COLO668 (cell line): Measurements from ENCODE around the gene ZNF723.
"Not testable (repeated sequence)": the region's sequence is repeated elsewhere in the genome, so short reads cannot be mapped to it uniquely, and the experiment has no call there.

Experiments
- DNase-seq: peaks from one replicate; lab custom pipeline; 2025; ENCODE audit not compliant: unreplicated experiment; lab: John Stamatoyannopoulos, UW

ZNF723 gene

GRCh38 chr19:22832031-22832762 lies at the start of gene ZNF723:
Gene ZNF723, plus strand, starts transcription at chr19:22832291. Its CDS starts 89 bp downstream, at chr19:22832380.
- DNase-seq, result no peak

DNA sequence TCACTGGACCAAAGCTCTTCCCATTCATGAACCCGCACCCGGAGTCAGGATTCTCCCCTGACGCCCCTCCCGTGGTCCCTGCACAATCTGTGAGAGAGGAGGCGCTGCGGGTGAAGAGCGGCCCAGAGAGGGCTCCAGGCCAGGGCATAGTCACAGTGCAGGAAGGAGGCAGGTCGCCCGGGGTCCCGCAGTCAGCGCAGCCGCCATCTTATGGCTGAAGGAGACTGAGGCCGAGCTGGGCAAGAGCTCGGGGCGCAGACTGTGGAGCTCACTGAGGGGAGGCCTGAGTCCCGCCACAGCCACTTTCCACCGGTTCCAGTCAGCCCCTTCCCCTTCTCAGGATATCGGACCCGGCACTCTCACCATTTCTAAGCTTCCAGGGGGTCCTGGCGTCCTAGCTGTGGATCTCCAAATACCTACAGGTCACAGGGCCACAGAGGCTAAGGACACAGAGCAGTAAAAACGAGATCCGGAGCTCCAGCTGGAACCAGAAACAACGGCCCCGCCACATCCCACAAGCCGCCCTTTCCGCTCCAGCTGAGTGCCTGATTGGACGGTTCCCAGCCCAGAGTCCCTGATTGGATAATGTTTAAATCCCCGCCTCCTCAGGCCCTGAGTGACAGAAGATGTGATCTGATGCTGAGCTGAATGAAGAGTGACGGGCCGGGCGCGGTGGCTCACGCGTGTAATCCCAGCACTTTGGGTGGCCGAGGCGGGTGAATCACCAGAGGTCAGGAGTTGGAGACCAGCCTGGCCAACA lies 48.3 kb upstream of the ZNF723 start, which contains the start of gene ZNF99:
Gene ZNF99, minus strand, starts transcription at position 501 of the 760 bp plus-strand sequence. Its CDS starts 135 bp downstream, at position 366.
- no peak for DNase-seq

DNA sequence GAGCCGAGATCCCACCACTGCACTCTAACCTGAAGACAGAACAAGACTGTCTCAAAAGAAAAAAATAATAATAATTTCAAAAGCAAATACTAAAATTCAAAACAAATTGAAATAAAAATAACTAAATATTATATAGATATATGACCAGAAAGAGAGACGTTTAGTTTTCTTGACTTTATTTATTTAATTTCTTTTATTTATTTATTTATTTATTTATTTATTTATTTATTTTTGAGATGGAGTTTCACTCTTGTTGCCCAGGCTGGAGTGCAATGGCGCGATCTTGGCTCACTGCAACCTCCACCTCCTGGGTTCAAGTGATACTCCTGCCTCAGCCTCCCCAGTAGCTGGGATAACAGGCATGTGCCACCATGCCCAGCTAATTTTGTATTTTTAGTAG lies 39.2 kb upstream of the ZNF723 start:
- not testable (repeated sequence) for DNase-seq

GRCh38 chr19:22797040-22797439 lies 35.1 kb upstream of the ZNF723 start:
- no peak for DNase-seq

GRCh38 chr19:22806418-22806817 lies 25.7 kb upstream of the ZNF723 start:
- DNase-seq, result no peak

DNA sequence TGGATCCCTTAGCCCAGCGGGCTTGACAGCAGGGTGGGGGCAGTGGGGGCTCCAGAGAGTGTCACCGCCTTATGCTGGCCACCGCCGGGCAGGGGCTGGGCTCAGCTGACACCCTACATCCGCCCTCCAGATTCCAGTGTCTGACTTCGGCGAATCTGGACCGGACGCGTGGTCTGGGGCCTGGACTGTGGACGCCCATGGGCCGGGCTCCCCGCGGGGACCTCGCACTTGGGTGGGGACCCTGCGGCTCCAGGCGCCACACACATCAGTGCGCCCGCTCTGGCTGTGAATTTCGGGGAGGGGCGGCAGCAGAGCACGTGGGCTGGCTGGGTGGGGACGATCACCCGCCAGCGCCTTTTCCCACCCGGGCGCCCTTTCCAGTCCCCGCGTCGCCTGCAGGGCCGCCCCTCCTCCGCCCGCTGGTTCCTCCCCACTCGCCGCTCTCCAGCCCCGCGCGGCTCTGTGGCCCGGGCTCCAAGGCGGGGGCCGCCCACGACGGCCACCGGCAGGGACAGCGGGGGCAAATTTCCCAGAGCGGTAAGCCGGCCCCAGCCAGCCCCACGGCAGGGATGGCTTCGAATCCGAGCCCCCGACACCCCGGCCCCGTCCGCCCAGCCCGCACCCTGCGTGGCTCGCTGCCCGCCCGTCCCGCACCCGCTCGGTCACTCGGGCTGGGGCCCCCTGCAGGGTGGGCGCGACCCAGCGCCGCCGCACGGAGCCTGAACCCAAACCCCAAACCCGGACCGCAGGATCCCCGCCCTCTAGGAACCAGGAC lies 24.8 kb upstream of the ZNF723 start:
- no peak for DNase-seq

DNA sequence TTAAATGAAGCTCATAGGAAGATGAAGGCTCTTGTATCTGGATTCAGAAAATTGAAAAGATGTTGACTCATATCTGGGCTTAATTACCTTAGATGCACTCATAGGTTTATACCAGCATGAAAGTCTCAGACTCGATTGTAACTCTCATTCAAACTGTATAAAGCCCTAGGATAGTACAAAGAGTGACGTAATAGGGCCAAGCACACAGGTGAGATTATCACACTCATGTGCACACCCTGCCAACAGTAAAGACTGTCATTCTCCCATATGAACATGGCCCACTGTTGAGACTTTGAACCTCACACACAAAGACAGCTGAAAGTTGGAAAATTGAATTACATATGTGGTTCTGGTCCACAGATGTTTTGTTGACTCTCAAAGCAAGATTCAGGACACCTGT lies 18.0 kb upstream of the ZNF723 start:
- DNase-seq, result no peak

- DNase-seq, result no peak
Measured at GRCh38 chr19:22831211-22831610, 880 bp upstream of the ZNF723 start.

GRCh38 chr19:22857713-22858320 lies 25.7 kb downstream of the ZNF723 start:
- not testable (repeated sequence) for DNase-seq

GRCh38 chr19:22882797-22883196 lies 50.7 kb downstream of the ZNF723 start:
- no peak for DNase-seq

DNA sequence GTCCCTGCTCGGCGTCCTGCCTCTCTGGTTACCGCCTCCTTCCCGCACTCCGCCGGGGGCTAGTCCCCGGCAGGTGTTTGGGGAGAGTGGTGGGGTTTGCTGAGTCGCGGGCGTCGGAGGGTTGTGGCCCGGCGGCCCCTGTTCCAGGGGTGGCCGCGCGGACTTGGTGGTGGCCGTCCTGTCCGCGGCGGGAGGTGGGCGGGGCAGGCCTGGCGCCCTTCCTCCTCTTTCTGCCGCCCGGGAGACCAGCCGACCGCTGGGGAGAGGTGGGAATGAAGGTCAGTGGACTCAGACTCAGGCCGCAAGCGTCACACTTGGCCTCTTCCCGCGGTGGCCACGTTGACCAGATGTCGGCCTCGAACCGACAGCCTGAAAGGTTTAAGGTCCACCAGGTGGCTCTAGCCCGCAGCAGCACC lies 61.8 kb downstream of the ZNF723 start:
- no peak for DNase-seq

DNA sequence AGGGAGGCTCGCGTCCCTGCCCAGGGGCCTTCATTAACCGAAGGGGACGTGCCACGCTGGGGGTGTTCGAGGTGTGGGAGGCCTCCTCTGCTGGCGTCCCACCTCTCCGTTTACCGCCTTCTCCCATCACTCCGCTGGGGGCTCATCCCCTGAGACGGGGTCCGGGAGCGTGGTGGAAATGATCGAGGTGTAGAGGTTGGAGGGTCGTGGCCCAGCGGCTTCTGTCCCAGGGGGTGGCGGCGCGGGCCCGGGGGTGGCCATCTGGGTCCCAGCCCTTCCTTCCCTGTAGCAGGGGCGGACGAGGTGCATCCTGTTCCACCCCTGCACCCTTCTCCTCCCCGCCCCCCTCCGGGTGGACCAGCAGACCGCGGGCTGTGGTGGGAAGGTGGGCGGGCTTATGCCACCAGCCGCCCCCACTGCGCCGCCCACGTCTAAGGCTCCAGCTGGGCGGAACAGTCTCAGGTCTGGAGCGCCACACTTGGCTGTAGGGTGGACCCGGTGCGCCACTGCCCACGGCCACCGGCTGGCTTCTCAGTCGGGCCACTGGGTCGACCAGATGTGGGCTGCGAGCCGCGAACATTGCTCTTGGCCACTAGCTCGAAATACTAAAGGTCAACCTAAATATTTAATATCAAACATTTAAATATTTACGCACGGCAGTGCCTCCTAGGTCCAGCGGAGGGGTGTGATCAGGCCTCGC lies 69.5 kb downstream of the ZNF723 start:
- DNase-seq, result no peak
